Inflammatory macrophage treated with lipopolysaccharide for 1 hour (primary cell): Measurements from ENCODE around the gene RNF138.
A peak's percentile ranks its signal among the peaks of the same experiment; 100 is the strongest.
"Not testable (repeated sequence)": the region's sequence is repeated elsewhere in the genome, so short reads cannot be mapped to it uniquely, and the experiment has no call there.

Experiments used
- DNase-seq, 2 donors: peaks; one replicate each; pipeline ENCODE4 v3.0.0-alpha.2; 2020 to 2022

Gene RNF138

GRCh38 chr18:32096946-32097345, 5.3 kb downstream of the RNF138 start:
- no peak for DNase-seq

- DNase-seq = no peak
Observed at GRCh38 chr18:32104516-32104915, 12.8 kb downstream of the RNF138 start.

- no peak for DNase-seq
Observed at GRCh38 chr18:32110005-32110404, 18.3 kb downstream of the RNF138 start.

GRCh38 chr18:32111706-32112105, 20.0 kb downstream of the RNF138 start:
- DNase-seq = no peak

- no peak for DNase-seq
Observed at GRCh38 chr18:32112826-32113225, 21.2 kb downstream of the RNF138 start.

- no peak for DNase-seq
Observed at GRCh38 chr18:32114293-32114942, 22.7 kb downstream of the RNF138 start.

GRCh38 chr18:32122039-32122438, 30.4 kb downstream of the RNF138 start:
- no peak for DNase-seq

- no peak for DNase-seq
Observed at GRCh38 chr18:32126538-32126937, 34.9 kb downstream of the RNF138 start.

- no peak for DNase-seq
Observed at GRCh38 chr18:32135625-32136024, 44.0 kb downstream of the RNF138 start.

- no peak for DNase-seq
Observed at GRCh38 chr18:32138332-32138982, 46.8 kb downstream of the RNF138 start.

- no peak for DNase-seq
Observed at GRCh38 chr18:32139835-32140283, 48.2 kb downstream of the RNF138 start.

GRCh38 chr18:32148185-32148870, 56.7 kb downstream of the RNF138 start:
- no peak for DNase-seq

- DNase-seq = no peak
Observed at GRCh38 chr18:32152705-32153448, 61.2 kb downstream of the RNF138 start.

GRCh38 chr18:32156855-32157254, 65.2 kb downstream of the RNF138 start:
- DNase-seq = peak; percentile 12 to 32

- no peak for DNase-seq
Observed at GRCh38 chr18:32157580-32157979, 65.9 kb downstream of the RNF138 start.

GRCh38 chr18:32158108-32158624, 66.5 kb downstream of the RNF138 start:
- peak; percentile 61 to 75 for DNase-seq

- not testable (repeated sequence) for DNase-seq
Observed at GRCh38 chr18:32158631-32159030, 67.0 kb downstream of the RNF138 start.

GRCh38 chr18:32160547-32160946, 68.9 kb downstream of the RNF138 start:
- no peak for DNase-seq

GRCh38 chr18:32167980-32168730, 76.5 kb downstream of the RNF138 start:
- no peak for DNase-seq

GRCh38 chr18:32173654-32174053, 82.0 kb downstream of the RNF138 start:
- DNase-seq = no peak

- no peak for DNase-seq
Observed at GRCh38 chr18:32174719-32175118, 83.0 kb downstream of the RNF138 start.

- no peak for DNase-seq
Observed at GRCh38 chr18:32175265-32175664, 83.6 kb downstream of the RNF138 start.
